ENCODE measurements around the gene MTA3.
"Not testable (repeated sequence)": the region's sequence is repeated elsewhere in the genome, so short reads cannot be mapped to it uniquely, and the experiment has no call there.

The MTA3 gene

DNA sequence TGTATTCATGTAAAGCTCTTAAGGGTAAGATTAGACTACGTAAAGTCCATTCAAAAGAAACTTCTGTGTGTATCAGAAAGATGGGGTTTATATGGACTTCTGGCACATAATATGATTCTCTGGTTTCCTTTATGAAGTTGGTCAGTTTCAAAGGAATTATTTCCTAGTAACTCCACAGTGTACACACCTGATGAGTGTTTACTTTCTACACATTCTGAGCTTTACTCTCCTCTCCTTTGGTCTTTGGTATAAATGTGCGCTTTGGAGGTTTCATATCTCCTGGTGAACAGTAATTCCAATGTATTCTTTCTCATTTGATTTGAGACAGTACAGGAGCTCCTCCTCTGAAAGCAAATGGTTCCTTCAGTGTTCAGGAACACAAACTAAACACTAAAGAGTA is 107.4 kb downstream of the MTA3 start:
- no peak for DNase-seq

DNA sequence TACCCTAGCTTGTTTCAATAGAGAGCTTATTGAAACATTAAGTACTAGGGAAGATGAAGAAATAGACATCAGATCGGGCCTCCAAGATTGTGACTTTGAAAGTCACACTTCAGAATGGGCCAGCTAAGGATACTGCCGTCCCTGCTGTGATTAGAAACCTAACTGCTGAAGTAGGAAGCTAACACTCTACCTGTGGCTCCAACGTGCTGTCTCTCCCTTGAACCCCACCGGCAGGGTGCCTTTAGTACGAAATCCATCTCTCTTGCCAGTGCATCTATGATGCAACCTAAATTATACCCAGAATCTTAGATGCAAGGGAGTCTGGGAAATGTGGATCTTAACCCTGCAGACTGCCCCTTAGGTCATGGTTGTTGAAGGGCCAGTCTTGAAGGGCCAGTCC is 116.9 kb downstream of the MTA3 start:
- no peak for DNase-seq

DNA sequence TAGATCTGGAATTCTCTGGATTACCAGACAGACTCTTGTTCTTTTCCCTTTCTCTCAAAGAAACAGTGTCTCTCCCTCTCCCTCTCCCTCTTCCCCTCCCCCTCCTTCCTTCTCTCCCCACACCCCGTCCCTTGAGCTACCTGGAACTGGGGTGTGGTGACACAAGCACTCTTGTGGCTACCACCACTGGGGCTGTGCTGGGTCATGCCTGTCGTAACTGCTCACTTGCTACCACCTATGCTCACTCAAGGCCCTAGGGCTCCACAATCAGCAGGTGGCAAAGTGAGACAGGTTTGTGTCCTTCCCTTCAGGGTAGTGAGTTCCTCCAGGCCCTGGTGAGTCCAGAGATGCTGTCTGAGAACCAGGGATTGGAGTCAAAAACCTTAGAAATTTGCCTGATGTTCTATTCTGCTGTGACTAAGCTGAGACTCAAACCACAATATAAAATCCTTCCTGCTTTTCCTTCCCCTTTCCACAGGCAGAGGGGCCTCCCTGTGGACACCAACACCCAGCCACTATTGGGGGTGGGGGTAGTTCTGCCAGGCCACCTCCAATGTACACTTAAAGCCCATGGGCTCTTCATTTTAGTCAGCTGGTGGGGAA is 124.7 kb downstream of the MTA3 start:
- no peak for DNase-seq

DNA sequence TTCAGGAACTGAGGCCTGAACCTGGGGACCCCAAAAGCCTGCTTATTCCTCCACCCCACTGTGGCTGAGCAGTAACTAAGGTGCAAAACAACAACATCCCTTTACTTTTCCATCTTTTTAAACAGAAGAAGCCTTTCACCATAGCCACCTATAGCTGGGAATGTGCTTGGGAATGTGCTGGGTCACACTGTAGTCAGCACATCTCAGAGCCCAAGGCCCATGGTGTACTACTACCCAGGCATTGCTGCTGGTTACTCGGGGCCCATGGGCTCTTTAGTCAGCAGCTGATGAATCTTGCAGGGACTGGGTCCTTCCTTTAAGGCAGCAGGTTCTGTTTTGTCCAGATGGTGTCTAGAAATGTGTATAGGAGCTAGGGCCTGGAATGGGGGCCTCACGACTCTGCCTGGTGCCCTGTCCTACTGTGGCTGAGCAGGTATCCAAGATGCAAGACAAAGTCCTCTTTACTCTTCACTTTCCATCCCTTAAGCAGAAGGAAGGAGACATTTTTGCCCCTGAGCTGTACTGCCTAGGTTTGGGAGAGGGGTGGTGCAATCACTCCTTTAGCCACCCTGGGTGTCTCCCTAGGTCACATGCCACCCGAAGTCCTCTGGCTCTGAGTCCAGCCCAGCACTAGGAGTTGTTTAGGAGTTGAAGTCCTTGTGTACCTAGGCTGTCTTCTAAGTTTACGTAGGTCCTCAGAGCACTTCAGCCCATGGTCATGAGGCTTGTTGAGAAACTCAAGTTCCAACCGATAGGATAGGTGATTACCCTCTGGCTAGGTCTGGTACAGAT is 125.5 kb downstream of the MTA3 start:
- DNase-seq: no peak

DNA sequence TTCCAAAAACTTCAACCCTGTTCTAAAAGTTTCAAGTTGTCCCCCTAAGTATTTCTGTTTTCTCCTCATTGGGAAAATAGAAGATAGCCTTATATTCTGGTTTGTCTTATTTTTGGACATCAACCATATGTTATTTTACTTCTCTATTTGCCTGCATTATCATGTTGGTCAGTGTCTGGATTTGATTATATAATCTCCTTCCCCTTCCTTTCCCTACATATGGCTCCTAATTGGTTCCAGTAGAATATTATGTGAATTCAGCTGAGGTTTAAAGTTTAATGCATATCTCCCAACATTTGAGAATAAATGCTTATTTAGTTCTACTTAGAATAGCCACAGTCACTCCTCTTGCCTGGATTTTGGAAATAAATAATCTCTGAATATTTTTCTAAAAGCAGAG is 128.6 kb downstream of the MTA3 start:
- DNase-seq: no peak

DNA sequence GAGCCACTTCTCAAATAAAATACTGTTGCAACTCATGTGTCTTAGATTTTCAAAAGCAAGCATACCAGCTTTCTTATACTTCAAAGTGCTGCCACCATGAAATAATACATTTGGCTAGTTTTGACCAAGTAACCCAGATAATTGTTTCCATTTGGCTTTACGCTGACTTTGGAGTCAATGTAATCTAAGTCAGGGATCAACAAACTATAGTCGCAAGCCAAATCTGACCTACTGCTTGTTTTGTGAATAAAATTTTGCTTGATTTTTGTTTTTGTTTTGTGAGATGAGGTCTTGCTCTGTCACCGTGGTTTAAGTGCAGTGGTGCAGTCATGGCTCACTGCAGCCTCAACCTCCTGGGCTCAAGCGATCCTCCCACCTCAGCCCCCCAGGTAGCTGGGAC is 130.5 kb downstream of the MTA3 start:
- DNase-seq: no peak

DNA sequence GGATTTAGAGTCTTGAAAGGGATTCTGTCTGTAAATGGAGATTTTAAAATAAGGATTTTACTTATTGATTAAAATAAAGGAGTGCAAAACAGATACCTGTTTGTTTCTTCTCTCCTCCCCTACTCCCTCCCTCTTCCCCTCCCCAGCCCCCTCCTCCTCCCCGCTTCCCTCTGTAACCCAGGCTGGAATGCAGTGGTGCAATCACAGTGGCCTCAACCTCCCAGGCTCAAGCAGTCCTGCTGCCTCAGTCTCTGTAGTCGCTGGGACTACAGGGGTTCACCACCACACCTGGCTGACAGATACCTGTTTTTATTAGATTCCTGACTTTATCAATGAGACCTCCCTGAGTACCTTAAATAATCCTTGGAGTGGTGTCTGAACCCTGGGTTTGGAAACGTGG is 138.4 kb downstream of the MTA3 start:
- no peak for DNase-seq

DNA sequence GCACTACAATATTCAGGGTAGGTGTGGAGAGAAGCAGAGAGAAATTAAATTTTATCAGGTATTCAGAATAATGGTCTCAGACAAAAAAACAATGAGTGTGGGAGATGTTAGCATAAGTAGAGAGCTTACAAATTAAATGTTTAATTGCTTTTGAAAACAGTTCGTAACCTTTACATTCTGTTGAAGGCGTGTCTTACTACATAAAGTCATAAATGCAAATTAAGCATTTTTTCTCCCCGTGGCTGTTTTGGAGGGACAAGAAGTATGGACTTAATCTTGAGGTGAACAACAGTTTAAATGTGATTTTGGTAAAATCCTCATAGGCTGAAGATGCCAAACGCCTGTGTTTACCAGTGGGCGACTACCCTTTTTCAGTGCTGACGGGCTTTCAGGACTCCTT is 139.7 kb downstream of the MTA3 start:
- DNase-seq: no peak

DNA sequence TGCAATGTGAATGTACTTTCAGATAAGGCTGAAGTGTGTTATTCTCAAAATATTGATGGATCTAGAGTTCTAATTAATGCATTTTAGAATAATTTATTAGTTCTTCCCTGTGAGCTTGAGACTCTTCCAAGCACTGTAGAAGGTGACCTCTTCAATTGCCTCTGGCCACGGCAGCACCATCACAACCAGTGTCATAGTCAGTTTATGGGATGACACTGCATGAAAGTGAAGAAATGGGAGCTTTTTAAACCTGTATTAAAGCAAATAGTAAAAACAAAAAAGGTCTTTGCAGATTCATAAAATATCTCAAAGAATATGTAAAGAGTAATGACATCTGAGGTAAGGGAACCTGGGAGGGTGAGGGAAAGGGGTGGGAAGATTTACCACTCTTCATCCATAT is 143.5 kb downstream of the MTA3 start:
- no peak for DNase-seq

DNA sequence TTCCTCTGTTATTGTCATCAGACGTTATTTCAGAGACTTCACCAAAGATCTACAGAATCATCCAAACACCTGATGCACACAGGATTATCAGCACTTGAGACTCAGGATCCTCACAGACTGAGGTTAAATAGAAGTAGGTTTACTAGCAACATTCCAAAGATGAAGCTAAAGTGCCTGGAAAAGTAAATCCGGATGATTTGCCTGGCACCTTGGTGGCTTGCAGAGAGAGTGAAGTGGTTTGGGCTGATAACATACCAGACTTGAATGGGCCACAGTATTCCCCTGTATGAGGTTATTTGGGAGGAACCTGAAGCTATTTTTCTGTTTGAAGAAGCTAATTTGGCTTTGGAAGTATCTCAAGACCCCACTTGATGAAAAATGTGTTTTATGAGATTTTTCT is 144.5 kb downstream of the MTA3 start:
- no peak for DNase-seq

DNA sequence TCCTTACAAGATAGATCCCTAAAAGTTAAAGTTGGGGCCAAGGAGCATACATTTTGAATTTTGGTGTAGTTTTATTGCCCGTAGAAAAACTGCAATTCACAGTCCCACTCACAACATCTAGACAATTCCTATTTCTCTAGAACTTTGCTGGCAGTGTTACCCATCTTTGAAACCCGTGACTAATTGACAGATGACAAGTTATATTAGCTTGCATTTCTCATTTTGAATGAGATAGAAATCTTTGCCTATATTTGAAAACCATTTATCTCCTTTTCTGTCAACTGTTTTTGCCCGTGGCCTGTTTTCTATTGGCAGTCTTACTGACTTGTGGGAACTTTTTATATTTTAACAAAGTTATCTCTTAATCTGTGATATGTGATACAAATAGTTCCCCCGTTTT is 145.5 kb downstream of the MTA3 start:
- DNase-seq: no peak

DNA sequence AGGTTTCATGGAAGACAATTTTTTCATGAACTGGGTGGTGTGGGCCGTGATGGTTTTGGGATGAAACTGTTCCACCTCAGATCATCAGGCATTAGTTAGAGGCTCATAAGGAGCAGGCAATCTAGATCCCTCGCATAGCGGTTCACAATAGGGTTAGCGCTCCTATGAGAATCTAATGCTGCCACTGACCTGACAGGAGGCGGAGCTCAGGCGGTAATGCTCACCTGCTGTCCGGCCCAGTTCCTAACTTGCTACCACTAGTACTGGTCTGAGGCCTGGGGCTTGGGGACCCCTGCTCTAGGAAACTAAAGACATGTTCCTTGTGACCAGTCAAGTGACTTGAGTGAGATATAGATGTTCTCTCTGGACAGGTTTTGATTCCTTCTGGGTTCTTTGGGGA is 146.3 kb downstream of the MTA3 start:
- no peak for DNase-seq

DNA sequence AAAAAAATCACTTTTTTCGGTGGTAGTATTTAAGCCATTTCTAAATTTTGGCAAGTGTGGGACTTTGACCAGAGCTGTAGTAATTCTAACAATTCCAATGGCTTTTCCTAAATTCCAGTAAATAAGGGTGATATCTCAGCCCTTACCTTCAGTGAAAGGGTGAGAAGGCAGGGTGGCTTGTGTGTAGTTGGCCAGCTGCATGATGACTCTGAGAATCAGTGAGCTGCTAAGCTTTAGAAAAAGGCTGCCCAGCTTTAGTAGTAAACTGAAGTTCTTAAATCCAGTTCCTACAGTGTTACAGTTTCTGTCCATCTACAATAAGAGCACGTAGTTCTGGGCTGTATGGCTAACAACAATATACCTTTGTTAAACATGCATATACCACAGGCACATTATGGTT is 153.5 kb downstream of the MTA3 start:
- DNase-seq: no peak

DNA sequence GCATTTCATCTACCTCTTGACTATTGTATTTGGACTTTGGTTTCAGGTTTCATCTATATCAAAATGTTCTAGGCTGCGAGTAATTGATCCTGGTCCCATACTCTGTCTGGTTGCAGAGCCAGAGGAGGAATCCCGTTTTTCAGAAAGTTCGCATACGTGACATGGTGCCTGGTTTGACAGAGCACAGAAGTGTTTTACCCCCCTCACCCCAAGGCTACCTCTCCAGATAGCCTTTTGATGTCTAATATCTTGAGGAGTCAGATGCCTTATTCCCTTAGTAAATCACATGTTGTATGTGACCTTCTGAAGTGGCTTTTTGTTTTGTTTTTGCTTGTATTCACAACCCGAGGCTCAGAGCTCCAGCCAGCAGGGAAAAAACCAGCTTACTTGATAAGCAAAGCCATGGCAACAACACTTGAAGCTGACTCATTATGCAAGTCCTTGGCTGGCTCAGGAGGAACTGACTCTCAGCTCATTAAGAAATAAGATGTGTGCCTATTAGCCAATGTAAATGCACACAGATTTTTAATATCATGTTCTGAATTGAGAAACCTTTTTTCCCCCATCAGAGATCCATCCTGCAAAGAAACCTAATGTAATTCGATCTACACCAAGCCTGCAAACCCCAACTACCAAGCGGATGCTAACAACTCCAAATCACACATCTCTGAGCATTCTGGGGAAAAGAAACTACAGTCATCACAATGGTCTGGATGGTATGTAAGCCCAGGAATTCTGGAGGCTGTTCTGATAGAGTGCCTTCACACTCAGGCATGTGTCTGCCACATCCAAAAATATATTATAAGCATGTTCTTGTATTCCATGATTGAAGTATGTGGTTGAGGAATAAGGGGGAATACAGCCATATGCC is 154.1 kb downstream of the MTA3 start:
- peak in 1 of 2 donors; percentile 7 for DNase-seq

DNA sequence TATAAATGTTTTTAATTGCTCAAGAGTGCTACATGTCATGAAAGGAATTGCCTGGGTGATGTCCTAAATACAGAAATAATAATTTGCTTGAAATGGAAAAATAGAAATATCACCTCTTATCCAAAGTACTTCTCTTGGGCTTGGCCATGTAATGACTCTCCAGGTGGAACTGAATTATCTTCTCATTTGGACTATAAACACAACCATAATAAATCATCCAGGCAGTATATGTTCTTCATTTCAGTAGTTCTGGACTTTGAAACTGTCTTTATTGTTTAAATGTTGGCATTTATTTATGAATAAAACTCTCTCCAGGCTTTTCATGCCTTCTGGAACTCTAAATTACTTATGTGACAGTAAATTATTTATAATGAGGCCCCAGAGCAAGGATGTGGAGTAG is 155.0 kb downstream of the MTA3 start:
- no peak for DNase-seq

DNA sequence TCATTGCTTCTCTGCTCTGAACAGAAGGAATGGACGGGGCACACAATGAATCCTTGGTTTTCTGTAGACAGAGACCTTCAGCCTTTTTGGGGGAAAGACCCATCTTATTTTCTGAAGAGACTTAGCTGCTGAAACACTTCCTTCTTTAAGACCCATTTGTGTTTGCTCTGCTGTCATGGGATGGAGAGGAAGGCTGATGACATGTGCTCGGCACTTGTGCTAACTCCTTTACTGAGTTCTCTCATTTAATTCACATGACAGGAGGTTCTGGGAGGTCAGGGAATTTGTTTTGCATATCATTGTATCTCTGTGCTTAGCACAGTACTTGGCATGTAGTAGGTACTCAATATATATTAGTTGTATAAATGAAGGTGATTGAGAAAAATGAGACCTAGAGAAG is 156.5 kb downstream of the MTA3 start:
- DNase-seq: no peak

DNA sequence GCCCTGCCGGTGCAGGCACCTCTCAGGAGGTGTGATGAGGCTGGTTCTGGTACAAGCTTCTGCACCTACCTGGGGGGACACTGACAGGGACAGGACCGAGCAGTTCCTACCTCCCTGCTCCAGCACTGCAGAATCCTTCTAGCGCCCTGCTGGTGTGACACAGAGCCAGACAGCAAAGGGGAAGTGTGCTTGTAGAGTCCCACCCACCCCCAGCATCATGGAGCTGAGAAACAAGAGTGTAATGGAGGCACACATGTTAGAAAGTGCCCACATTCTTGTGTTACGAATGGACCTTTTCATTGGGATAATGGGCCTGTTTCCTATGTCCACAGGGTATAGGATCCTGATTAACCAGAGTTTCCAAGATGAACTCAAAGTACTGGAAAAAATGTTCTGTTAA is 157.2 kb downstream of the MTA3 start:
- DNase-seq: no peak

DNA sequence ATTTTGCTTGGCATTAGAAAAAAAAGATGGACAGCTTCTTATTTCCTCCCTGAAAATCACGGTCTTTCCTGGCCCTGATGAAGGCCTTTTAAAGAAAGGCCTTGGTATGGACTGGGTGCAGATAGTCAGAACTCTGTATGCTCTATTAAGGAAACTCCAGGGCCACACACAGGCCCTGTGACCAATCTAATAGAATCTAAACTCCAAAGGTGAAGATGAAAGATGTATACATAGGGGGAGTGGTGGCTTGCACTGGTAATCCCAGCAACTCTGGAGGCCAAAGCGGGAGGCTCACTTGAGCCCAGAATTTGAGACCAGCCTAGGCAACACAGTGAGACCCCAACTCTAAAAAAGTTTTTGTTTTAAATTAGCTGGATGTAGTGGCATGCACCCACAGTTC is 158.2 kb downstream of the MTA3 start:
- no peak for DNase-seq

DNA sequence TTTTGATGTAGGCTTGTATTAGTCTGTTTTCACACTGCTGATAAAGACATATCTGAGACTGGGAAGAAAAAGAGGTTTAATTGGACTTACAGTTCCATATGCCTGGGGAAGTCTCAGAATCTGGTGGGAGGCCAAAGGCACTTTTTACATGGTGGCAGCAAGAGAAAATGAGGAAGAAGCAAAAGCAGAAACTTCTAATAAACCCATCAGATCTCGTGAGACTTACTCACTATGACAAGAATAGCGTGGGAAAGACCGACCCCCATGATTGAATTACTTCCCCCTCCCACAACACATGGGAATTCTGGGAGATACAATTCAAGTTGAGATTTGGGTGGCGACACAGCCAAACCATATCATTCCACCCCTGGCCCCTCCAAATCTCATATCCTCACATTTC is 162.9 kb downstream of the MTA3 start:
- not testable (repeated sequence) for DNase-seq

DNA sequence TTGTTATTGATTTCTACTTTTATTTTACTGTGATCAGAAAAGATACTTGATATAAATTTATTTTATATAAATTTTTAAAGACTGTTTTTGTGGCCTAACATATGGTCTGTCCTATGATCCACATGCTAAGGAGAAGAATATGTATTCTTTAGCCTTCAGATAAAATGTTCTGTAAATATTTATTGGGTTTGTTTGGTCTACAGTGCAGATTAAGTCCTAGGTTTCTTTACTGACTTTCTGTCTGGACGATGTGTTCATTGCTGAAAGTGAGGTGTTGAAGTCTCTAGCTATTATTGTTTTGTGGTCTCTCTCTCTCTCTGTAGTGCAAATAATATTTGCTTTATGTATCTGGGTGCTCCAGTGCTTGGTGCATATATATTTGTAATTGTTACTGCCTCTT is 165.4 kb downstream of the MTA3 start:
- DNase-seq: no peak

DNA sequence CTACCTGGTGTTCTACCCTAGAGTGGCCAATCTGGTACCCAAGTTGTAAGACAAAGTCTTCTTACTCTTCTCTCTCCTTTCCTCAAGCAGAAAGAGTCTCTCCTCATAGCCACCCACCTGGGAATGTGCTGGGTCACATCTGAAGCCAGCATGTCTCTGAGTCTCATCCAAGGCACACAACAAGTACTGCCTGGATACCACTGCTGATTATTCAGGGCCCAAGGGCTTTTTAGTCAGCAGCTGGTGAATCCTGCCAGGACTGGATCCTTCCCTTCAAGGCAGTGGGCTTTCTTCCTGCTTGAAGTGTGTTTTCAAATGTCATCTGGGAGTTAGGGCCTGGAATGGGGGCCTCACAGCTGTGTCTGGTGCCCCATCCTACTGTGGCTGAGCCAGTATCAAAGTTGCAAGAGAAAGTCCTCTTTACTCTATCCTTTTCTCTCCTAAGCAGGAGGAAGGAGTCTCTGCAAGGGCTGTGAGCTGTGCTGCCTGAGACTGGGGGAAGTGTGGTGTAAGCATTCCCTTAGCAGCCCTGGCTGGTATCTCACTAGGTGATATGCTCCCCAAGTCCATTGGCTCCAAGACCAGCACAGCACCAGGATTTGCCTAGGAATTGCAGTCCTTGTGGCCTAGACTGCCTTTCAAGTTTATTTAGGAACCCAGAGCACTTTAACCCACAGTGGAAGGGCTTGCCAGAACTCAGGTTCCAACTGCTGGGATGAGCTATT is 168.3 kb downstream of the MTA3 start:
- no peak for DNase-seq

DNA sequence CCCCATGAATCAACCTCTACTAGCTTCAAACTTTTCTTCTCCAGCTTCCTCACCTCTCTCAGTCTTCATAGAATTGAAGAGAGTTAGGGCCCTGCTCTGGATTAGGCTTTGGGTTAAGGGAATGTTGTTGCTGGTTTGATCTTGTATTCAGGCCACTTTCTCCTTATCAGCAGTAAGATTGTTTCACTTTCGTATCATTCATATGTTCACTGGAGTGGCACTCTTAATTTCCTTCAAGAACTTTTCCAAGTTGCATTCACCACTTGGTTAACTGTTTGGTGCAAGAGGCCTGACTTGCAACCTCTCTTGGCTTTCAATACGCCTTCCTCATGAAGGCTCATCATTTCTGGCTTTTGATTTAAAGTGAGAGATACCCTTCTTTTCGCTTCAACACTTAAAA is 172.7 kb downstream of the MTA3 start:
- DNase-seq: no peak

Measured in stimulated activated CD4-positive, alpha-beta T cell treated with anti-CD3 and anti-CD28 coated beads, Interleukin-2, amount 100 ng/mL, for 48 hours (primary cell).